COR-L47 (cell line): Measurements from ENCODE around the gene EXOC7.

ENCODE experiments used
- DNase-seq: peaks from one replicate; lab custom pipeline; 2025; lab: John Stamatoyannopoulos, UW

The EXOC7 gene

GRCh38 chr17:76120658-76121008 is 17.0 kb upstream of the EXOC7 start:
- DNase-seq: no peak

GRCh38 chr17:76119409-76120371 is 16.1 kb upstream of the EXOC7 start:
- DNase-seq: no peak

- DNase-seq: no peak
Measured at GRCh38 chr17:76115138-76115754, 11.7 kb upstream of the EXOC7 start.

- DNase-seq: no peak
Measured at GRCh38 chr17:76111956-76112355, 8.4 kb upstream of the EXOC7 start.

GRCh38 chr17:76107509-76107908 is 3.9 kb upstream of the EXOC7 start:
- peak; percentile 24 for DNase-seq

GRCh38 chr17:76106703-76107102 is 3.1 kb upstream of the EXOC7 start:
- DNase-seq: no peak

- DNase-seq: no peak
Measured at GRCh38 chr17:76104896-76105231, 1.3 kb upstream of the EXOC7 start.

- no peak for DNase-seq
Measured at GRCh38 chr17:76104140-76104895, 731 bp upstream of the EXOC7 start.

- DNase-seq: no peak
Measured at GRCh38 chr17:76102944-76103273, 678 bp downstream of the EXOC7 start.

GRCh38 chr17:76097716-76098295 is 5.8 kb downstream of the EXOC7 start:
- DNase-seq: no peak

GRCh38 chr17:76095943-76096342 is 7.6 kb downstream of the EXOC7 start:
- DNase-seq: no peak

GRCh38 chr17:76094046-76094445 is 9.5 kb downstream of the EXOC7 start:
- DNase-seq: no peak

- DNase-seq: no peak
Measured at GRCh38 chr17:76092526-76093413, 10.8 kb downstream of the EXOC7 start.

GRCh38 chr17:76091526-76092286 is 11.9 kb downstream of the EXOC7 start:
- DNase-seq: no peak

GRCh38 chr17:76090517-76091129 is 13.0 kb downstream of the EXOC7 start:
- DNase-seq: no peak

GRCh38 chr17:76089680-76090516 is 13.7 kb downstream of the EXOC7 start:
- no peak for DNase-seq

- DNase-seq: no peak
Measured at GRCh38 chr17:76088868-76089576, 14.6 kb downstream of the EXOC7 start.

- DNase-seq: no peak
Measured at GRCh38 chr17:76088041-76088867, 15.3 kb downstream of the EXOC7 start.
